GM21423 (cell line): ENCODE data around the gene EMC8.
"Not testable (repeated sequence)": the region's sequence is repeated elsewhere in the genome, so short reads cannot be mapped to it uniquely, and the experiment has no call there.

Experiments used
- ATAC-seq: cut with Tn5 transposase; IDR thresholded peaks from one replicate; pipeline ENCODE4 v1.9.1; 2021; ENCODE audit warnings: mild to moderate bottlenecking, moderate library complexity; ENCODE audit not compliant: unreplicated experiment

Gene EMC8

GRCh38 chr16:85799497-85800320, at the start of gene EMC8, which contains the start of gene COX4I1:
TSS of gene EMC8 (minus strand) at chr16:85799544. CDS start at chr16:85799295, 249 bp downstream.
TSS of gene COX4I1 (plus strand) at chr16:85799695. CDS start at chr16:85801206, 1,511 bp downstream.
- ATAC-seq, result peak; percentile 73

- no peak for ATAC-seq
Measured at GRCh38 chr16:85848986-85849385, 49.6 kb upstream of the EMC8 start.

- ATAC-seq, result no peak
Measured at GRCh38 chr16:85847681-85848601, 48.6 kb upstream of the EMC8 start.

- ATAC-seq, result no peak
Measured at GRCh38 chr16:85847036-85847435, 47.7 kb upstream of the EMC8 start.

GRCh38 chr16:85846461-85846860, 47.1 kb upstream of the EMC8 start:
- no peak for ATAC-seq

GRCh38 chr16:85845266-85845665, 45.9 kb upstream of the EMC8 start:
- no peak for ATAC-seq

GRCh38 chr16:85844786-85845185, 45.4 kb upstream of the EMC8 start:
- ATAC-seq, result no peak

GRCh38 chr16:85844169-85844481, 44.8 kb upstream of the EMC8 start:
- no peak for ATAC-seq

- ATAC-seq, result no peak
Measured at GRCh38 chr16:85843471-85844168, 44.3 kb upstream of the EMC8 start.

GRCh38 chr16:85842848-85843247, 43.5 kb upstream of the EMC8 start:
- ATAC-seq, result no peak

- no peak for ATAC-seq
Measured at GRCh38 chr16:85842435-85842834, 43.1 kb upstream of the EMC8 start.

GRCh38 chr16:85840801-85841200, 41.5 kb upstream of the EMC8 start:
- ATAC-seq, result no peak

- no peak for ATAC-seq
Measured at GRCh38 chr16:85840395-85840794, 41.1 kb upstream of the EMC8 start.

- no peak for ATAC-seq
Measured at GRCh38 chr16:85839681-85840240, 40.4 kb upstream of the EMC8 start.

- ATAC-seq, result no peak
Measured at GRCh38 chr16:85838876-85839585, 39.7 kb upstream of the EMC8 start.

- ATAC-seq, result no peak
Measured at GRCh38 chr16:85838381-85838780, 39.0 kb upstream of the EMC8 start.

GRCh38 chr16:85837654-85838053, 38.3 kb upstream of the EMC8 start:
- ATAC-seq, result not testable (repeated sequence)

- ATAC-seq, result no peak
Measured at GRCh38 chr16:85836706-85837582, 37.6 kb upstream of the EMC8 start.

- no peak for ATAC-seq
Measured at GRCh38 chr16:85835956-85836705, 36.8 kb upstream of the EMC8 start.
